Ovary (tissue), 9 donors: ENCODE results near the gene SBK2. TPM values are rescaled to one million over a fixed set of nuclear protein-coding genes. Genes with fewer than 3 reads are reported as not detected.

Source experiments
- DNase-seq, 5 donors: peaks; one replicate each; pipeline ENCODE4 v3.0.0-alpha.2; 2019 to 2020
- H3K27ac ChIP-seq, 2 donors: fragments of 200-600 bp; one replicate each; pipeline versions ENCODE4 v1.5.1 to v1.8.0; 2019 to 2022
- H3K27me3 ChIP-seq: fragments of 200-600 bp; one replicate; pipeline ENCODE4 v1.8.0; 2022
- H3K36me3 ChIP-seq: fragments of 200-600 bp; sonication (generic); one replicate; pipeline ENCODE4 v1.5.1; 2019
- H3K4me1 ChIP-seq: one replicate; pipeline ENCODE4 v1.8.1; 2013; ENCODE audit warnings: mild to moderate bottlenecking, moderate library complexity; ENCODE audit not compliant: insufficient read depth
- H3K4me3 ChIP-seq: fragments of 200-600 bp; sonication (generic); one replicate; pipeline ENCODE4 v1.5.1; 2017
- H3K9me3 ChIP-seq, 2 donors: fragments of 200-600 bp in 1 of 2; sonication (generic) in 1 of 2; one replicate each; pipeline versions ENCODE4 v1.5.1 to v1.8.1; 2013 to 2019; ENCODE audit warnings: mild to moderate bottlenecking in 1 of 2, moderate library complexity in 1 of 2
- CTCF ChIP-seq, 3 donors: fragments of 450-650 bp in 2 of 3; fragments of 200-600 bp in 1 of 3; IDR thresholded peaks; one replicate each; pipeline versions ENCODE4 v1.5.1 to v1.8.0; 2016 to 2022; ENCODE audit warnings: antibody characterized with exemption in 3 of 3, mild to moderate bottlenecking in 1 of 3
- EP300 ChIP-seq: sonication (generic); formaldehyde crosslinking; IDR thresholded peaks from one replicate; pipeline ENCODE4 v1.6.1; 2017; ENCODE audit warnings: antibody characterized with exemption
- POLR2A ChIP-seq: fragments of 450-650 bp; IDR thresholded peaks from one replicate; pipeline ENCODE4 v1.6.1; 2017; ENCODE audit warnings: antibody characterized with exemption, mild to moderate bottlenecking, moderate library complexity
- WGBS, 3 donors: extraction: QIAGEN DNeasy Blood & Tissue Kit in 1 of 3; methylation state at CpG; one replicate each; pipeline versions ENCODE4 v1.1.5 to v1.1.7; 2013 to 2017; 5-methylcytosine and 5-hydroxymethylcytosine counted together
- intact Hi-C, 4 donors: fragments of 100-400 bp; cut with DNase I; formaldehyde crosslinking; loops; one replicate each; pipeline versions ENCODE4 v1.11.0 to v1.15.1; 2022 to 2023
- polyA plus RNA-seq, 2 donors: library from polyadenylated mRNA; stranded (reverse); fragments of 200-250 nt in 1 of 2; fragments of 350-450 nt in 1 of 2; fragmentation: Illumina TruSeq in 1 of 2; extraction: RNeasy Lipid Tissue Mini Kit (QIAGEN cat#74804) in 1 of 2; gene quantifications; one replicate each; pipeline ENCODE4 v1.2.3, GENCODE V29; 2013 to 2014
- total RNA-seq, 7 donors: library from RNA; depleted of rRNA in 2 of 7; stranded (reverse); fragments of >200 nt in 2 of 7; fragmentation: NEBNext Ultra II Directional in 3 of 7; extraction: Animal tissue kit (Norgen Biotek cat#: 25700) in 3 of 7; gene quantifications; one replicate each; pipeline versions ENCODE4 v1.1.0 to v1.2.4, GENCODE V29; 2016 to 2023
- donor health status: DM: no; HTN: no; CAD: no; lungs with moderate emphysema.
- donor health status: DM: no; HTN: no; CAD: no.
- donor health status: Bipolar disorder and iron deficiency.
- donor health status: DM: yes; HTN: yes; CAD: no.
- donor health status: DM: no; HTN: no; CAD: no.
- donor health status: DM: yes; HTN: yes; CAD: no.

Gene SBK2
- total and polyA plus RNA-seq, 9 donors, result 0.20 to 1.0 TPM; not detected in 7

GRCh38 chr19:55542292-55542855, 5.4 kb upstream of the SBK2 start:
- H3K27me3 ChIP-seq, result no peaks in the 10 kb centered on the region
- no peak overlapping the region for H3K27ac ChIP-seq
- H3K9me3 ChIP-seq, result no peaks in the 10 kb centered on the region
- no peak for TF ChIP-seq EP300
- TF ChIP-seq CTCF (IDR thresholded peaks at IDR 0.05), result no peak
- no peak for TF ChIP-seq POLR2A
- no peaks in the 10 kb centered on the region for H3K4me1 ChIP-seq
- intact Hi-C loops, result no loop called here
- no peak for DNase-seq
- 89 to 91% (median 89%) methylated on average over 7 of the region's 7 CpGs for WGBS, 3 donors
- no peaks in the 10 kb centered on the region for H3K36me3 ChIP-seq
- H3K4me3 ChIP-seq, result no peak overlapping the region

- Histone ChIP-seq H3K9me3 (no peaks in the 10 kb centered on the region), H3K4me1 (no peaks in the 10 kb centered on the region), H3K4me3 (no peak overlapping the region), H3K27me3 (no peaks in the 10 kb centered on the region), H3K36me3 (no peaks in the 10 kb centered on the region), H3K27ac (no peak overlapping the region)
- intact Hi-C loops, result no loop called here
- DNase-seq, result no peak
- WGBS, 3 donors, result 67 to 100% (median 71%) methylated on average over 2 to 19 of the region's 19 CpGs
- TF ChIP-seq CTCF (IDR thresholded peaks at IDR 0.05) (no peak), POLR2A (no peak), EP300 (no peak)
Observed at GRCh38 chr19:55541091-55541490, 4.2 kb upstream of the SBK2 start.

- intact Hi-C loops, result no loop called here
- no peaks in the 10 kb centered on the region for H3K4me1 ChIP-seq
- WGBS, 3 donors, result 30 to 39% (median 33%) methylated on average over 10 of the region's 10 CpGs
- H3K4me3 ChIP-seq, result no peak overlapping the region
- no peaks in the 10 kb centered on the region for H3K36me3 ChIP-seq
- DNase-seq, result no peak
- no peak for TF ChIP-seq CTCF (IDR thresholded peaks at IDR 0.05)
- TF ChIP-seq EP300, result no peak
- no peak for TF ChIP-seq POLR2A
- H3K27me3 ChIP-seq, result no peaks in the 10 kb centered on the region
- no peaks in the 10 kb centered on the region for H3K9me3 ChIP-seq
- no peak overlapping the region for H3K27ac ChIP-seq
Observed at GRCh38 chr19:55540619-55541018, 3.7 kb upstream of the SBK2 start.

- no peak for TF ChIP-seq CTCF (IDR thresholded peaks at IDR 0.05)
- TF ChIP-seq POLR2A, result no peak
- no peak for TF ChIP-seq EP300
- no peaks in the 10 kb centered on the region for H3K4me1 ChIP-seq
- intact Hi-C loops, result no loop called here
- no peak overlapping the region for H3K27ac ChIP-seq
- H3K27me3 ChIP-seq, result no peaks in the 10 kb centered on the region
- DNase-seq, result no peak
- H3K4me3 ChIP-seq, result no peak overlapping the region
- H3K9me3 ChIP-seq, result no peaks in the 10 kb centered on the region
- no peaks in the 10 kb centered on the region for H3K36me3 ChIP-seq
- WGBS, 3 donors, result 70 to 82% (median 74%) methylated on average over 33 of the region's 33 CpGs
Observed at GRCh38 chr19:55539090-55539984, 2.4 kb upstream of the SBK2 start.
